Thyroid gland (tissue), 4 donors: ENCODE measurements around the gene LRFN2.

Experiments
- CTCF ChIP-seq, 6 experiments: fragments of 200-600 bp in 3 of 6; fragments of 450-650 bp in 3 of 6; sonication (generic) in 3 of 6; IDR thresholded peaks; one replicate each; pipeline ENCODE4 v1.5.1; 2016 to 2019; ENCODE audit warnings: antibody characterized with exemption in 6 of 6, mild to moderate bottlenecking in 2 of 6, inconsistent platforms in 1 of 6, moderate library complexity in 1 of 6
- POLR2A ChIP-seq, 2 donors: fragments of 450-650 bp; IDR thresholded peaks; one replicate each; pipeline ENCODE4 v1.6.1; 2017; ENCODE audit warnings: antibody characterized with exemption in 2 of 2, mild to moderate bottlenecking in 2 of 2, moderate library complexity in 1 of 2

- TF ChIP-seq CTCF (IDR thresholded peaks at IDR 0.05): no peak
- no peak for TF ChIP-seq POLR2A (IDR thresholded peaks at IDR 0.05)
Observed at GRCh38 chr6:40389254-40389653, 197.9 kb downstream of the LRFN2 start.
